Putamen (tissue), 1 donor: ENCODE data around the gene FGL2.
"Not testable (repeated sequence)": the region's sequence is repeated elsewhere in the genome, so short reads cannot be mapped to it uniquely, and the experiment has no call there.

ENCODE experiments used
- DNase-seq: peaks from one replicate; pipeline ENCODE4 v3.0.0-alpha.2; 2016; ENCODE audit warnings: low spot score

Gene FGL2

GRCh38 chr7:77216181-77216845, 16.7 kb upstream of the FGL2 start:
- no peak for DNase-seq

- no peak for DNase-seq
These were observed 10.0 kb upstream of the FGL2 start for GRCh38 chr7:77209479-77210139.

GRCh38 chr7:77208416-77208815, 8.8 kb upstream of the FGL2 start:
- DNase-seq, result no peak

GRCh38 chr7:77205706-77206105, 6.1 kb upstream of the FGL2 start:
- DNase-seq, result no peak

GRCh38 chr7:77202481-77202976, 2.9 kb upstream of the FGL2 start:
- no peak for DNase-seq

- no peak for DNase-seq
These were observed 923 bp upstream of the FGL2 start for GRCh38 chr7:77200542-77200941.

GRCh38 chr7:77197141-77197540, 2.5 kb downstream of the FGL2 start:
- no peak for DNase-seq

- DNase-seq, result no peak
These were observed 10.7 kb downstream of the FGL2 start for GRCh38 chr7:77188731-77189437.

- DNase-seq, result no peak
These were observed 13.8 kb downstream of the FGL2 start for GRCh38 chr7:77185866-77186265.

GRCh38 chr7:77184990-77185389, 14.6 kb downstream of the FGL2 start:
- no peak for DNase-seq

GRCh38 chr7:77184463-77184862, 15.2 kb downstream of the FGL2 start:
- DNase-seq, result no peak

GRCh38 chr7:77182261-77182660, 17.4 kb downstream of the FGL2 start:
- DNase-seq, result no peak

- no peak for DNase-seq
These were observed 17.9 kb downstream of the FGL2 start for GRCh38 chr7:77181734-77182133.

GRCh38 chr7:77181015-77181595, 18.5 kb downstream of the FGL2 start:
- DNase-seq, result no peak

GRCh38 chr7:77178024-77178423, 21.6 kb downstream of the FGL2 start:
- DNase-seq, result not testable (repeated sequence)

- DNase-seq, result not testable (repeated sequence)
These were observed 22.2 kb downstream of the FGL2 start for GRCh38 chr7:77177321-77177904.

GRCh38 chr7:77175274-77175800, 24.3 kb downstream of the FGL2 start:
- DNase-seq, result not testable (repeated sequence)

GRCh38 chr7:77174418-77174817, 25.2 kb downstream of the FGL2 start:
- DNase-seq, result not testable (repeated sequence)

GRCh38 chr7:77172437-77173172, 27.0 kb downstream of the FGL2 start:
- DNase-seq, result not testable (repeated sequence)

- DNase-seq, result not testable (repeated sequence)
These were observed 28.5 kb downstream of the FGL2 start for GRCh38 chr7:77171073-77171472.

- DNase-seq, result no peak
These were observed 42.2 kb downstream of the FGL2 start for GRCh38 chr7:77157446-77157845.
